ENCODE data around the gene PDE4D.
"Not testable (repeated sequence)": the region's sequence is repeated elsewhere in the genome, so short reads cannot be mapped to it uniquely, and the experiment has no call there.

PDE4D gene

GRCh38 chr5:58963821-58964220 lies 929.7 kb downstream of the PDE4D start:
- no peaks in the 10 kb centered on the region for H3K27me3 ChIP-seq (ENCODE audit: insufficient read depth, low read length)

GRCh38 chr5:58963361-58963760 lies 930.2 kb downstream of the PDE4D start:
- Histone ChIP-seq H3K27me3 (ENCODE audit: insufficient read depth, low read length) (peaks cover 3% of the 10 kb centered on the region), H3K27ac (ENCODE audit: low read depth, low read length) (no peak overlapping the region), H3K4me1 (ENCODE audit: control insufficient read depth, insufficient read depth, low read length, unreplicated experiment) (no peaks in the 10 kb centered on the region), H3K36me3 (ENCODE audit: insufficient read depth, low read length) (no peaks in the 10 kb centered on the region), H3K79me2 (ENCODE audit: control insufficient read depth, insufficient read depth, low read length, unreplicated experiment) (no peaks in the 10 kb centered on the region), H2AFZ (ENCODE audit: low read length, unreplicated experiment) (no peak overlapping the region), H3K4me3 (ENCODE audit: low read depth, low read length) (no peak overlapping the region)

More at GRCh38 chr5:58963821-58964220, 929.7 kb downstream of the PDE4D start:
- Histone ChIP-seq H2AFZ (ENCODE audit: low read length, unreplicated experiment) (no peak overlapping the region), H3K79me2 (ENCODE audit: control insufficient read depth, insufficient read depth, low read length, unreplicated experiment) (no peaks in the 10 kb centered on the region), H3K36me3 (ENCODE audit: insufficient read depth, low read length) (no peaks in the 10 kb centered on the region), H3K4me1 (ENCODE audit: control insufficient read depth, insufficient read depth, low read length, unreplicated experiment) (no peaks in the 10 kb centered on the region), H3K27ac (ENCODE audit: low read depth, low read length) (no peak overlapping the region), H3K4me3 (ENCODE audit: low read depth, low read length) (no peak overlapping the region)

- Histone ChIP-seq H2AFZ (ENCODE audit: low read length, unreplicated experiment) (no peak overlapping the region), H3K79me2 (ENCODE audit: control insufficient read depth, insufficient read depth, low read length, unreplicated experiment) (no peaks in the 10 kb centered on the region)
Measured at GRCh38 chr5:58961631-58962280, 931.8 kb downstream of the PDE4D start.

GRCh38 chr5:58958701-58959100 lies 934.8 kb downstream of the PDE4D start:
- no peak overlapping the region for H3K27ac ChIP-seq (ENCODE audit: low read depth, low read length)
- no peaks in the 10 kb centered on the region for H3K36me3 ChIP-seq (ENCODE audit: insufficient read depth, low read length)
- H2AFZ ChIP-seq (ENCODE audit: low read length, unreplicated experiment): no peak overlapping the region

More at GRCh38 chr5:58961631-58962280, 931.8 kb downstream of the PDE4D start:
- peaks cover 9% of the 10 kb centered on the region for H3K27me3 ChIP-seq (ENCODE audit: insufficient read depth, low read length)
- H3K4me1 ChIP-seq (ENCODE audit: control insufficient read depth, insufficient read depth, low read length, unreplicated experiment): no peaks in the 10 kb centered on the region
- H3K27ac ChIP-seq (ENCODE audit: low read depth, low read length): no peak overlapping the region
- H3K4me3 ChIP-seq (ENCODE audit: low read depth, low read length): no peak overlapping the region
- H3K36me3 ChIP-seq (ENCODE audit: insufficient read depth, low read length): no peaks in the 10 kb centered on the region

GRCh38 chr5:58953218-58953617 lies 940.3 kb downstream of the PDE4D start:
- not testable (repeated sequence) for H3K4me3 ChIP-seq (ENCODE audit: low read depth, low read length); H3K79me2 ChIP-seq (ENCODE audit: control insufficient read depth, insufficient read depth, low read length, unreplicated experiment); H3K4me1 ChIP-seq (ENCODE audit: control insufficient read depth, insufficient read depth, low read length, unreplicated experiment)

More at GRCh38 chr5:58958701-58959100, 934.8 kb downstream of the PDE4D start:
- no peaks in the 10 kb centered on the region for H3K4me1 ChIP-seq (ENCODE audit: control insufficient read depth, insufficient read depth, low read length, unreplicated experiment)
- H3K79me2 ChIP-seq (ENCODE audit: control insufficient read depth, insufficient read depth, low read length, unreplicated experiment): no peaks in the 10 kb centered on the region
- no peak overlapping the region for H3K4me3 ChIP-seq (ENCODE audit: low read depth, low read length)
- peaks cover 22% of the 10 kb centered on the region for H3K27me3 ChIP-seq (ENCODE audit: insufficient read depth, low read length)

GRCh38 chr5:58950224-58950623 lies 943.3 kb downstream of the PDE4D start:
- no peaks in the 10 kb centered on the region for H3K4me1 ChIP-seq (ENCODE audit: control insufficient read depth, insufficient read depth, low read length, unreplicated experiment)
- no peaks in the 10 kb centered on the region for H3K36me3 ChIP-seq (ENCODE audit: insufficient read depth, low read length)
- H3K79me2 ChIP-seq (ENCODE audit: control insufficient read depth, insufficient read depth, low read length, unreplicated experiment): no peaks in the 10 kb centered on the region
- H2AFZ ChIP-seq (ENCODE audit: low read length, unreplicated experiment): no peak overlapping the region
- no peak overlapping the region for H3K27ac ChIP-seq (ENCODE audit: low read depth, low read length)
- H3K4me3 ChIP-seq (ENCODE audit: low read depth, low read length): no peak overlapping the region
- peaks cover 14% of the 10 kb centered on the region for H3K27me3 ChIP-seq (ENCODE audit: insufficient read depth, low read length)

More at GRCh38 chr5:58953218-58953617, 940.3 kb downstream of the PDE4D start:
- not testable (repeated sequence) for H2AFZ ChIP-seq (ENCODE audit: low read length, unreplicated experiment); H3K36me3 ChIP-seq (ENCODE audit: insufficient read depth, low read length); H3K27ac ChIP-seq (ENCODE audit: low read depth, low read length)
- H3K27me3 ChIP-seq (ENCODE audit: insufficient read depth, low read length): peaks cover 32% of the 10 kb centered on the region

- Histone ChIP-seq H3K36me3 (ENCODE audit: insufficient read depth, low read length) (no peaks in the 10 kb centered on the region), H2AFZ (ENCODE audit: low read length, unreplicated experiment) (no peak overlapping the region), H3K4me1 (ENCODE audit: control insufficient read depth, insufficient read depth, low read length, unreplicated experiment) (peaks cover 10% of the 10 kb centered on the region), H3K79me2 (ENCODE audit: control insufficient read depth, insufficient read depth, low read length, unreplicated experiment) (no peaks in the 10 kb centered on the region), H3K27ac (ENCODE audit: low read depth, low read length) (no peak overlapping the region), H3K27me3 (ENCODE audit: insufficient read depth, low read length) (no peaks in the 10 kb centered on the region), H3K4me3 (ENCODE audit: low read depth, low read length) (no peak overlapping the region)
Measured at GRCh38 chr5:58946230-58946629, 947.3 kb downstream of the PDE4D start.

- H3K4me3 ChIP-seq (ENCODE audit: low read depth, low read length): no peak overlapping the region
- H3K79me2 ChIP-seq (ENCODE audit: control insufficient read depth, insufficient read depth, low read length, unreplicated experiment): no peaks in the 10 kb centered on the region
- no peak overlapping the region for H3K27ac ChIP-seq (ENCODE audit: low read depth, low read length)
- no peaks in the 10 kb centered on the region for H3K36me3 ChIP-seq (ENCODE audit: insufficient read depth, low read length)
- peaks cover 20% of the 10 kb centered on the region for H3K4me1 ChIP-seq (ENCODE audit: control insufficient read depth, insufficient read depth, low read length, unreplicated experiment)
- H3K27me3 ChIP-seq (ENCODE audit: insufficient read depth, low read length): no peaks in the 10 kb centered on the region
- peak overlapping the region; percentile 14 for H2AFZ ChIP-seq (ENCODE audit: low read length, unreplicated experiment)
Measured at GRCh38 chr5:58944221-58944620, 949.3 kb downstream of the PDE4D start.

- Histone ChIP-seq H3K27me3 (ENCODE audit: insufficient read depth, low read length) (no peaks in the 10 kb centered on the region), H3K4me3 (ENCODE audit: low read depth, low read length) (no peak overlapping the region), H3K4me1 (ENCODE audit: control insufficient read depth, insufficient read depth, low read length, unreplicated experiment) (peaks cover 20% of the 10 kb centered on the region), H3K79me2 (ENCODE audit: control insufficient read depth, insufficient read depth, low read length, unreplicated experiment) (no peaks in the 10 kb centered on the region), H3K36me3 (ENCODE audit: insufficient read depth, low read length) (no peaks in the 10 kb centered on the region), H3K27ac (ENCODE audit: low read depth, low read length) (peak overlapping the region; percentile 12; the same call in 1 of the 2 replicates), H2AFZ (ENCODE audit: low read length, unreplicated experiment) (peak overlapping the region; percentile 59)
Measured at GRCh38 chr5:58940446-58940845, 953.1 kb downstream of the PDE4D start.

GRCh38 chr5:58939664-58940063 lies 953.9 kb downstream of the PDE4D start:
- H2AFZ ChIP-seq (ENCODE audit: low read length, unreplicated experiment): no peak overlapping the region
- H3K4me3 ChIP-seq (ENCODE audit: low read depth, low read length): no peak overlapping the region
- H3K79me2 ChIP-seq (ENCODE audit: control insufficient read depth, insufficient read depth, low read length, unreplicated experiment): no peaks in the 10 kb centered on the region
- H3K4me1 ChIP-seq (ENCODE audit: control insufficient read depth, insufficient read depth, low read length, unreplicated experiment): peaks cover 25% of the 10 kb centered on the region
- no peaks in the 10 kb centered on the region for H3K27me3 ChIP-seq (ENCODE audit: insufficient read depth, low read length)
- no peaks in the 10 kb centered on the region for H3K36me3 ChIP-seq (ENCODE audit: insufficient read depth, low read length)
- H3K27ac ChIP-seq (ENCODE audit: low read depth, low read length): no peak overlapping the region
